Measurements from ENCODE around the gene ZNHIT6.

The ZNHIT6 gene

DNA sequence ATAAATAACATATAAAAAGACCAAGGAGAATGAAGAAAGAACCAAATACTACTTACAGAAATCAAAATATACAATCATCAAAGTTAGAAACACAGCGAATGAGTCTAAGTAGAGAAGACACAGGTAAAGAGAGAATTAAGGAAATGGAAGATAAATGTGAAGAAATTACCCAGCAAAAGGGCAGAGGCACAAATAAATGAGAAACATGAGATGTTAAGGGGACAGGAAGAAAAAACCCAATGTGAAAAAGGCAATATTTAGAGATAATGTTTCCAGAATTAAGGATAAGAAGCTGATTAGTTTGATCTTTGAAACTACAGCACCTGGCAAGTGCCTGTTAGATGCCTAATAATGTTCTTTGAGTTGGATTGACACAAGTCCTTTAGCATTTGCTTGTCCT, 86.8 kb downstream of the ZNHIT6 start:
- DNase-seq (ENCODE audit: low spot score) = no peak

DNA sequence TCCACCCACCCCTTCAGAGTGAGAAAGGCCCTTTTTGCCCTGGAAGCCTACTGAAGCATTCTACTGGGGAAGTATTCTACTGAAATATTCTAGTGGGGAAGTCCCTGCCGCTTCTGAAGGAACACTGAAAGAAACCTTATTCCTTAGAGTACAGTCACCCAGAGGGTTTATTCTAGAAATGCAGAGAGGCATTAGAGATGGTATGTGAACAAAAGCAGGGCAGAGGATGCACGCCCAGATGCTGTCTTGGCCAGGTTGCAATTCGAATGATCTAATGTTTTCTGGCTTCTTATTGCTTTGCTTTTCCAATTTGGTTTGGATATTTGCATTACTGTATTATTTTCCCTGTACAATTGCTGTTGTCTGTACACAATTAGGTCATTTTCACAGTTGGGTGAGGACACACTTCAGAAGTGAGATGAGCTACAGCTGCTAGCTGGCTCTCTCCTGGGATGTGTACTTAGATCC, 90.6 kb downstream of the ZNHIT6 start:
- DNase-seq (ENCODE audit: low spot score) = no peak

DNA sequence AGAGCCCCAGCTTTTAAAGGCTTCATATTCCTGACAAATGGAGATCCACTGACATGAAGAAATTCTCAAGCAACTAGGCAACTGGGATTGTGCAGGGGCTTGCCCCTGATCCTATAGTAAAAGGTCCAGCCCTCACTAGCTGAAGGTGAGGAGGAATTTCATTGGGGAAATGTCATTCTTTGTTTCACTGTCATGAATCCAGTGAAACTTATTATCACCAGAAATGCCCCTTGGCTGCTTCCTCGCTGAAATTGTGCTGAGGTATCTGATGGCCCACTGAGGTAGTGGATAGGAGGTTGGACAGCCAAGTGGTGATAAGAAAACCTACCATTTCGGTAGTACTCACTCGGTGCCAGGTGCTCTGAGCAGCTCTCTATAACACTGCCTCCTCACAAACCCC, 91.5 kb downstream of the ZNHIT6 start:
- DNase-seq (ENCODE audit: low spot score) = no peak

GRCh38 chr1:85616364-85616705, 91.9 kb downstream of the ZNHIT6 start:
- no peak for DNase-seq (ENCODE audit: low spot score)

- DNase-seq (ENCODE audit: low spot score) = no peak
Observed at GRCh38 chr1:85615586-85616363, 92.5 kb downstream of the ZNHIT6 start.

- no peak for DNase-seq (ENCODE audit: low spot score)
Observed at GRCh38 chr1:85612704-85613361, 95.4 kb downstream of the ZNHIT6 start.

DNA sequence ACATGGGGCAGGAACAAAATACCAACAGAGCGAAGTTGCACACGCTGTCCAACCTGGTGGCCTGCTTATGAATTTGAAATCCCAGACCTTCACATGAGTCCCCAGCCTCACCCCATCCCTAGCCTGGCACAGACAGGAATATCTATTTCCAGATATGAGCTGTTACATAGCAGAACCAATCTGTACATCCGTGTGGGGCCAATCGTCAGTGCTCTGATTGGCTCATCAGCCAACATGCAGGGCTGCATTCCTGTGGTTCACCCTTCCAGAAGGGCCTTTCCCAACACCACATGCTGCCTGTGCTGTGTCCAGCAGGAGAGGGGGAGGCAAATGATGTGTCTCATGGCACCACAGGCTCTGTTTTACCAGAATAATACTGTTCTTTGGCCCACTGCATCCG, 96.4 kb downstream of the ZNHIT6 start:
- no peak for DNase-seq (ENCODE audit: low spot score)

DNA sequence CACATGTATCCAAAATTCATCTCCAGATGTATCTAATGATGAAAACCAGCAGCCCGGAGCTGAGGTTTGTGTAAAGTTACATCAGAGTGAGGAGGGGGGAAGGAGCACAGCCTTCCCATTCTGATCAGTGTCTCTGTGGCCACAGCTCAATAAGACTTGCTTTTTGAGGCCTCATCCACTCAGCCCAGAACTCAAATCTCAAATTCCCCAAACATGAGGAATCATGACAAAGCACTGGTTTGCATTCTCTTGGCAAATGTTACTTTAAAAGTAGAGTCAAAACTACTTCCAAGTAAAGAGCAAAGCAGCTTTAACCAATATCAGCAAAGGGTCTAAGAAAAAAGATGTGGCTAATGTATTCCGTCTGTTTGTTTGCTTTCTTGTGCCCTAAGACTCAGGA, 96.8 kb downstream of the ZNHIT6 start:
- DNase-seq (ENCODE audit: low spot score) = no peak

DNA sequence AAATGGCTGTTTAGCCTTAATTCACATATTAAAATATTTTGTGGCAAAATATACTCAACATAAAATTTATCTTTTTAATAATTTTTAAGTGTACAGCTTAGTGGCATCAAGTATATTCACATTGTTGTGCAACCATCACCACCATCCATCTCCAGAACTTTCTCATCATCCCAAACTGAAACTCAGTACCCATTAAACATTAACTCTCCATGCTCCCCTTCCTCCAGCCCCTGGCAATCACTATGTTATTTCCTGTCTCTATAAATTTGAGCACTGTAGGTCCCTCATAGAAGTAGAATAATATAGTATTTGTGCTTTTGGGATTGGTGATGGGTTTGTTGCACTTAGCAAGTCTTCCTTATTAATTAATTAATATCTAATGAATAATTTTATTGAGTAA, 98.3 kb downstream of the ZNHIT6 start:
- DNase-seq (ENCODE audit: low spot score) = no peak

DNA sequence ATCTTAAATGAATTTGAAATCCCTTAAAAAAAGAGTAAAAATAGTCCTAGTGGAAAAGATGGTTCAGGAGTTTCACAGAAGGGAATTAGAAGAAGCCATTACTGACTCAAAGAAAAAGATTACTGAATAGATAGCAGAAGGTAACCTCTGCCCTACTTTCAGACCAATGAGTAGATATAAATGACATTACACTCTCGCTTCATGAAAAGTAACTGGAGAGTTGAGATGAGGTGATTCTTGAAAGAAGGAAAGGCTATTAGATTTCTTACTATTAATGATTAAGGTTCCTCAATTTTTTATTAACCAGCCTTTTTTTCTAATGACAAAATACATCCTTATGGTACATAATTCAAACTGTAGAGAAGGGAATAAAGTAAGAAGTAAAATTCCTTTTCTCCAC, 99.4 kb downstream of the ZNHIT6 start:
- no peak for DNase-seq (ENCODE audit: low spot score)

- DNase-seq (ENCODE audit: low spot score) = no peak
Observed at GRCh38 chr1:85607921-85608265, 100.3 kb downstream of the ZNHIT6 start.

- no peak for DNase-seq (ENCODE audit: low spot score)
Observed at GRCh38 chr1:85607126-85607920, 100.9 kb downstream of the ZNHIT6 start.

- DNase-seq (ENCODE audit: low spot score) = no peak
Observed at GRCh38 chr1:85606414-85606800, 101.8 kb downstream of the ZNHIT6 start.

- DNase-seq (ENCODE audit: low spot score) = no peak
Observed at GRCh38 chr1:85605484-85606413, 102.5 kb downstream of the ZNHIT6 start.

DNA sequence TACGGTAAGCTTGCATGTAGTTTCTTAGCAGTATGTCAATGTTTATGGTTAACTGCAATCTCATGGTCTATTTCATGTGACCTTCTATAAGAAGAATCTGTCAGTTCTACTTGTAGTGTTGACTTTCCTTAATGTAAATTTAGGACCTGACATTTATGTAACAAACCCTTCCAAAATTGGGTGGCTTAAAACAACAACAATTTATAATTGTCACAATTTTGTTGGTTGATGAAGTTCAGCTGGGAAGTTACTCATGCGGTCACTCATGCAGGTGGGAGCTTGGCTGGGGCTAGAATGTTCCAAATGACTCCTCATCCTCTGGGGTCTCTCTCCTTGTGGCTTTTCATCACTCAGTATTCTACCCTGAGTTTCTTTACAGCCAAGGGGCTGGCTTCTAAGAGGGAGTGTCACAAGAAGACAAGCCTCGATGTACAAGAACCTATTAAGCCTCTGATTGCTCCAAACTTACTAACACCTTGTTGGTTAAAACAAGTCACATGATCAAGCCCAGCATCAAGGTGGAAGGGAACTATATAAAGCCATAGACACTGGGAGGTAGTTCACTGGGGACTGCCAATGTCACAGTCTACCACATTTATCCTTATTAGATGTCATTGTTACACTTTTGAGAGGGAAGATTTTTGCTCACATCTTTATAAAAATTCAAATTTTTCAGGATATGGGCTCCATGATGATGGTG, 103.8 kb downstream of the ZNHIT6 start:
- DNase-seq (ENCODE audit: low spot score) = no peak

DNA sequence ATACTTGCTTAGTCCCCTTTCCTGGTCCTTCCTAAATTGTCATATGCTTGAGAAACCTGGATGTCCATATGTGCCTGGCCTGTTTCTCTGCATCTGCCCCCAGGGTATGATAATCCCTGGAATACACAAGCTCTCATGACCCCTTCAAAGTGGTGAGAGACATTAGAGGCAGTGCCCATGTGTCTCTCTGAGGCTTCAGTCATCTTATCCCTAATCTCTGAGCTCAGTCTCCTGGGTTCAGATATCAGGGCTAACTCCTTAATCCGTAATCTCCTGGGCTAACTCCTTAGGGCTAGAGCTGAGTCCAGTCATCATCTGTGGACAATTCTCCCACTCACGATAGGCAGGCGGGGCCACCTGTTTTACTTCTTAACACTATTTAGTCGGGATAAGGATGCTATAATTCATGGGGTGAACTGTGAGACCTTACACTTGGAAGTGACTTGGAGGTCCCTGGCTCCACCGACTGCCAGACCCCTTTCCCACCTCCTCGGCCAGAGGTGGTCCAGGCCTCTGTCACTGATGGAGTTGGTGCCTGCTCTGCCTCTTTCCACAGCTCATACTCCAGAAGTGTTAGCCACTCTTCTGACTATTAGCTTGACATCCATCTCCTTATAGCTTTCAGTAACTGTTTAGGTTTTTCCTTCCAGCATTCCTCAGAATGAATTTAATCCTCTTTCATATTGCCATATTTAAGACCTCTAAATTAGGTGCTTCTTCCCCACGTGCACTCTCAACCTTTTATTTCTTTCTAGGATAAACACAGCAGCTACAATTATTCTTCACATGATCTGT, 105.0 kb downstream of the ZNHIT6 start:
- no peak for DNase-seq (ENCODE audit: low spot score)

GRCh38 chr1:85602571-85602970, 105.7 kb downstream of the ZNHIT6 start:
- DNase-seq (ENCODE audit: low spot score) = no peak

GRCh38 chr1:85601901-85602300, 106.3 kb downstream of the ZNHIT6 start:
- DNase-seq (ENCODE audit: low spot score) = no peak

DNA sequence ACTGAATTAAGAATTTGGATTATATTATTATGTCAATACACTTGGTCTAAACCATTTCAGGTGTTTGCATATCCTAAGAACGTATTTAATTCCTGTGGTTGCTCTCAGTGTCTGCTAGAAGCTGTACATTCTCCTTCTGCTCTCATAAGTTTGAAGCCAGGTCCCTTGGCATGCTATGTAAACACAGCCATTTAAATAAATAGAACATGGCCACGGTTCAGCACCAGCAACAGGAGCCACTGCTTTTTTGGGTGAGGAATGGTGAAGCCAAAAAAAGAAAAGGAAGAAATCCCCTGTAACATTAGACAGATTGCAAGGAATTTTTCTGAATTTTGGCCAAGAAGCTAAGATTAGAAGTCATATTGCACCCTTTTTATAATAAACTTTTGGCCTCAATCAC, 108.6 kb downstream of the ZNHIT6 start:
- DNase-seq (ENCODE audit: low spot score) = no peak

All from germinal center (tissue), 1 donor.